GM19043 (cell line): Measurements from ENCODE around the gene POLG2.
"Not testable (repeated sequence)": the region's sequence is repeated elsewhere in the genome, so short reads cannot be mapped to it uniquely, and the experiment has no call there.

Experiments used
- ATAC-seq: cut with Tn5 transposase; IDR thresholded peaks from one replicate; pipeline ENCODE4 v1.9.1; 2021; ENCODE audit warnings: low read depth; ENCODE audit not compliant: unreplicated experiment

The POLG2 gene

GRCh38 chr17:64506201-64506575, 9.3 kb upstream of the POLG2 start, which contains the start of gene DDX5:
Gene DDX5 (minus strand): TSS chr17:64506289. CDS start chr17:64506119, 170 bp downstream.
- ATAC-seq, result peak; percentile 52

GRCh38 chr17:64505340-64506200, 8.7 kb upstream of the POLG2 start:
- ATAC-seq, result no peak

DNA sequence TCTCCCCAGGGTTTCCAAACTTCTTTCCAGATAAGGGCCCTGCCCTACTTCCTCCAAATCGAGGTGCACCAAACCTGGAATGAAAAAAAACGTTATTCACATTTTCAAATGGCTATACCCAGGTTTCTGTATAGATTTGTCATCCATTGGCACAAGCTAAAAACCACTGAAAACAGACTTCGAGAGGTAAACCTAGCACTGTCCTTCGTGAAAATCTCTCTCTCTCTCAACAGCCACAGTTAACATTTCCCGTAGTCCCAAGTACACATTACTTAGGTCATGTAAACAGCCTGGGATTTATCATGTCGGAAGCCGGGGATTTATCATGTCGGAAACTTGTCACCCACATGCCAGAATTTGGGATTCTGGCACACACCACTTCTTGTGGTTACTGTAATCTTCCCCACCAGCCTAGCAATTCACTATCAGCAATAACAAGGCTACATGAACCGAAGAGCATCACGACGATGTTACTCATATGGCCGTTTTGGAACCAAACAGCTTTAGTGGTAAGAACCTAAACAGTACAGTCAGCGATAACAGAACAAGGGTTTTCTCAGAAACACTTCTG, 8.0 kb upstream of the POLG2 start:
- no peak for ATAC-seq

DNA sequence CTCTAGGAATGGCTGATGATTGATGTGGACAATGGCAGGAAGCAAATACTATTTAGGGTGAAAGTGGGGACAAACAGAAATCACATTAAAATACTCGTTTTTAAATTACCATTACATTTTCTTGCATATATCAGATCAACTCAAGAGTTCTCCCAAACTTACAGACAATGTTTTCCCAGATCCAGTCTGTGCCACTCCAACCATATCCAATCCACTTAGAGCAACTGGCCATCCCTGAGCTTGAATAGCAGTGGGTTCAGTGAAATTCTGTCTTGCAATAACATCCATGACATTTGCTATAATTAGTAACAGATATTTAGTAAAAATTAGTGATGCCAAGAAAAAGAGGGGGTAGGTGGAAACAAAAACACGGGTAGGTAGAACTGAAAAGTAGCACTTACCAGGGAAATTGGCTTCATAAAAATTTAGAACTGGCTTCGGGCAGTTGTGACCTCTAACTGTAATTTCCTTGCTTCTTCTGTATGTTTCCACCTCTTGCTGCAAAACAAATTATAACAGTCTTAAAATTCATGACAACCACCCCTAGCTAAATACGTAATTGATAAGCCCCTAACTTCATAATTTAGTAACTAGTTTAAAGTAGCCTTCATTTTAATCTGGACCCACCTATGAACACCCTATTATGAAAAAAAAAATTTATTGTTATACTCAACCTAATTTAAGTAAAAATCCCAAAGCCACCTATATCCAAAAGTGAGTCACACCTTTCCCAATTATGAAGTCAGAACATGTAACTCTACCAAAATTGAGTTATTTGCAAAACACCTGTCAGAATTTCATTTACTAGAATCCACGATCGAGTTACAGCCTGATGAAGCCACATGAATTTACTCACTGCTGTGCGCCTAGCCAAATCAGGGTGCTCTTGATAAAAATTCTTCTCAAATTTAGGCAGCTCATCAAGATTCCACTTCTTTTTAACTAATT, 7.2 kb upstream of the POLG2 start:
- no peak for ATAC-seq

DNA sequence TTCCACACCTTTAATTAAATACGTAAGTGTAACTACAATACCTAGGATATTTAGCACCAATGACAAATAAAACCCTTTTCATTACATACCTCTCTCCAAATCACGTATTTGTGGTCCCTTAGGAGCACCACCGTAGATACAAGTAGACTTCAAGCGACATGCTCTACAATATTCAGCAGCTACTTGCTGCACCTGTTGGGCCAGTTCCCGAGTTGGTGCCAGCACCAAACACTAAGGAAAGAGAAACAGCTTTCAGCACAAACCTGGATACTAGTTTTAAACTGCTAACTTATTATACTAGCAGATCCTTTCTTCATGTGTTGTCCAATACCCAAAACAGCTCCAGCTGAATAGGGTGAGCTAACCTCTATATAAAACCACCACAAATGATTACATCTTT, 6.5 kb upstream of the POLG2 start:
- no peak for ATAC-seq

- no peak for ATAC-seq
Observed at GRCh38 chr17:64502809-64503208, 6.0 kb upstream of the POLG2 start.

- no peak for ATAC-seq
Observed at GRCh38 chr17:64502021-64502420, 5.2 kb upstream of the POLG2 start.

GRCh38 chr17:64500862-64501765, 4.3 kb upstream of the POLG2 start:
- ATAC-seq, result no peak

GRCh38 chr17:64500487-64500859, 3.6 kb upstream of the POLG2 start:
- ATAC-seq, result no peak

GRCh38 chr17:64499805-64500486, 3.1 kb upstream of the POLG2 start:
- no peak for ATAC-seq

GRCh38 chr17:64498308-64499203, 1.7 kb upstream of the POLG2 start:
- ATAC-seq, result no peak

- no peak for ATAC-seq
Observed at GRCh38 chr17:64497565-64498035, 746 bp upstream of the POLG2 start.

GRCh38 chr17:64496348-64496785, 487 bp downstream of the POLG2 start:
- no peak for ATAC-seq

DNA sequence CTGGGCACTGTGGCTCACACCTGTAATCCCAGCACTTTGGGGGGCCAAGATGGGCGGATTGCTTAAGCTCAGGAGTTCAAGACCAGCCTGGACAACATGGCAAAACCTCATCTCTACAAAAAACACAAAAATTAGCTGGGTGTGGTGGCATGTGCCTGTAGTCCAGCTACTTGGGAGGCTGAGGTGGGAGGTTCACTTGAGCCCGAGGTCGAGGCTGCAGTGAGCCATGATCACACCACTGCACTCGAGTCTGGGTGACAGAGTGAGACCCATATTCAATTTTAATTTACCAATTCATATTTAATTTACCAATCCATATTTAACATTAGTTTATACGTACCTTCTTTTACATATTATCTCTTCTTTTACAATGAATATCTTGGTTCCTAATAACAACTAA, 1.6 kb downstream of the POLG2 start:
- ATAC-seq, result not testable (repeated sequence)

- ATAC-seq, result no peak
Observed at GRCh38 chr17:64494121-64494520, 2.7 kb downstream of the POLG2 start.

GRCh38 chr17:64492481-64493109, 4.3 kb downstream of the POLG2 start:
- no peak for ATAC-seq

DNA sequence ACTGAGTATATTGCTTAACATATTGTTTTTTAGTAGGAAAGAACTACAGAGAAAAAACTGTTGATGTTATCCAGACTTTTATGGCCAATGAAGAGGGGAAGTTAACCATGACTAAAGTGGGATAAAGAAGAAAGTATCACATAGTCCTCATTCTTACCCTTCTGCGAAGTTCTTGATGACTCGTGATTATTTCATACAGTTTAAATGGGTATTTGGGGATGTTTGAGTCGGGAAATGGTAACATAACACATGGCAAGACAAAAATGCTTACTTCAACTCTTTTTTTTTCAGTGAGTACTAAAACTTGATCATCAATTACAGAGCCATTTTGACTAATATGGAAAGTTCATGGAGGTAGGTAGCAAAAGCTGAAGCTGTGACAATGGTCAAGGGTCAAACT, 4.9 kb downstream of the POLG2 start:
- no peak for ATAC-seq
